ENCODE data around the gene TANK. TPM values are rescaled to one million over a fixed set of nuclear protein-coding genes. Genes with fewer than 3 reads are reported as not detected.

TANK gene
- total RNA-seq, 3 donors from 2014 or later (not counting 1 experiment from before 2014, with no cell fraction given), result 68.9 to 121 (median 76.1) TPM

- DNase-seq (no peak), ATAC-seq (no peak)
- Histone ChIP-seq H3K27ac (ENCODE audit: low read length) (no peak overlapping the region), H3K4me3 (ENCODE audit: low read length) (no peak overlapping the region), H3K9me3 (ENCODE audit: control insufficient read depth, insufficient read depth, low read length) (no peaks in the 10 kb centered on the region), H3K36me3 (ENCODE audit: control insufficient read depth, insufficient read depth, low read length) (no peaks in the 10 kb centered on the region), H3K27me3 (ENCODE audit: control insufficient read depth, insufficient read depth, low read length) (no peaks in the 10 kb centered on the region), H3K4me1 (ENCODE audit: control insufficient read depth, insufficient read depth, low read length) (no peaks in the 10 kb centered on the region)
- no peak overlapping the region for H3K4me3 Mint-ChIP-seq
- 72% methylated on average over 5 of the region's 5 CpGs for WGBS (ENCODE audit: insufficient coverage)
- H3K27ac Mint-ChIP-seq, result no peak overlapping the region
- peaks cover 15 to 20% of the 10 kb centered on the region in 2 donors for H3K27me3 Mint-ChIP-seq (ENCODE audit: low read depth in 2 of 2)
- intact Hi-C loops (cut with micrococcal nuclease), result no loop called here
- H3K4me1 Mint-ChIP-seq, result no peaks in the 10 kb centered on the region
- no peaks in the 10 kb centered on the region for H3K36me3 Mint-ChIP-seq
- TF ChIP-seq CTCF (IDR thresholded peaks at IDR 0.05), result no peak
- no peaks in the 10 kb centered on the region for H3K9me3 Mint-ChIP-seq
Observed at GRCh38 chr2:161116509-161116908, 43.7 kb upstream of the TANK start.

GRCh38 chr2:161117506-161117905, 42.7 kb upstream of the TANK start:
- Histone ChIP-seq H3K9me3 (ENCODE audit: control insufficient read depth, insufficient read depth, low read length) (no peaks in the 10 kb centered on the region), H3K27ac (ENCODE audit: low read length) (no peak overlapping the region), H3K36me3 (ENCODE audit: control insufficient read depth, insufficient read depth, low read length) (no peaks in the 10 kb centered on the region), H3K4me1 (ENCODE audit: control insufficient read depth, insufficient read depth, low read length) (no peaks in the 10 kb centered on the region), H3K27me3 (ENCODE audit: control insufficient read depth, insufficient read depth, low read length) (no peaks in the 10 kb centered on the region), H3K4me3 (ENCODE audit: low read length) (no peak overlapping the region)
- no peak for DNase-seq
- Mint-ChIP-seq H3K4me3 (no peak overlapping the region), H3K4me1 (no peaks in the 10 kb centered on the region), H3K36me3 (no peaks in the 10 kb centered on the region), H3K27me3 (ENCODE audit: low read depth in 2 of 2) (peaks cover 14 to 17% of the 10 kb centered on the region in 2 donors), H3K9me3 (no peaks in the 10 kb centered on the region), H3K27ac (no peak overlapping the region)
- intact Hi-C loops (cut with micrococcal nuclease), result no loop called here
- no peak for TF ChIP-seq CTCF (IDR thresholded peaks at IDR 0.05)
- 96% methylated on average over 2 of the region's 2 CpGs for WGBS (ENCODE audit: insufficient coverage)
- ATAC-seq, result no peak

GRCh38 chr2:161118722-161119121, 41.5 kb upstream of the TANK start:
- Histone ChIP-seq H3K36me3 (ENCODE audit: control insufficient read depth, insufficient read depth, low read length) (no peaks in the 10 kb centered on the region), H3K4me1 (ENCODE audit: control insufficient read depth, insufficient read depth, low read length) (no peaks in the 10 kb centered on the region), H3K4me3 (ENCODE audit: low read length) (no peak overlapping the region), H3K9me3 (ENCODE audit: control insufficient read depth, insufficient read depth, low read length) (no peaks in the 10 kb centered on the region), H3K27me3 (ENCODE audit: control insufficient read depth, insufficient read depth, low read length) (no peaks in the 10 kb centered on the region), H3K27ac (ENCODE audit: low read length) (no peak overlapping the region)
- H3K4me1 Mint-ChIP-seq, result peaks cover 0 to 8% of the 10 kb centered on the region in 2 donors
- intact Hi-C loops (cut with micrococcal nuclease), result no loop called here
- H3K36me3 Mint-ChIP-seq, result no peaks in the 10 kb centered on the region
- no peak overlapping the region for H3K27ac Mint-ChIP-seq
- no peak for DNase-seq
- no peak overlapping the region for H3K4me3 Mint-ChIP-seq
- no peaks in the 10 kb centered on the region for H3K9me3 Mint-ChIP-seq
- ATAC-seq, result no peak
- peaks cover 4 to 12% of the 10 kb centered on the region in 2 donors for H3K27me3 Mint-ChIP-seq (ENCODE audit: low read depth in 2 of 2)
- TF ChIP-seq CTCF (IDR thresholded peaks at IDR 0.05), result no peak

GRCh38 chr2:161119483-161119882, 40.7 kb upstream of the TANK start:
- no peaks in the 10 kb centered on the region for H3K4me1 ChIP-seq (ENCODE audit: control insufficient read depth, insufficient read depth, low read length)
- Mint-ChIP-seq H3K27me3 (ENCODE audit: low read depth in 2 of 2) (peaks cover 0 to 6% of the 10 kb centered on the region in 2 donors), H3K36me3 (no peaks in the 10 kb centered on the region), H3K4me3 (no peak overlapping the region), H3K9me3 (no peaks in the 10 kb centered on the region), H3K4me1 (peaks cover 0 to 8% of the 10 kb centered on the region in 2 donors), H3K27ac (no peak overlapping the region)
- intact Hi-C loops (cut with micrococcal nuclease), result no loop called here
- H3K36me3 ChIP-seq (ENCODE audit: control insufficient read depth, insufficient read depth, low read length), result no peaks in the 10 kb centered on the region
- ATAC-seq (no peak), DNase-seq (no peak)
- no peak for TF ChIP-seq CTCF (IDR thresholded peaks at IDR 0.05)
- H3K4me3 ChIP-seq (ENCODE audit: low read length), result no peak overlapping the region
- H3K27me3 ChIP-seq (ENCODE audit: control insufficient read depth, insufficient read depth, low read length), result no peaks in the 10 kb centered on the region
- H3K27ac ChIP-seq (ENCODE audit: low read length), result no peak overlapping the region
- no peaks in the 10 kb centered on the region for H3K9me3 ChIP-seq (ENCODE audit: control insufficient read depth, insufficient read depth, low read length)
